HL-60 (cell line): ENCODE results near the gene SENP5.

Experiments used
- DNase-seq, 2 experiments: peaks; one replicate each; pipeline ENCODE4 v3.0.0-alpha.2; 2010 to 2020; ENCODE audit warnings: low read depth in 1 of 2, low spot score in 1 of 2
- H3K27ac ChIP-seq: fragments of 250-450 bp; sonication (Bioruptor Pico); replicated peaks from 2 replicates; pipeline ENCODE4 v1.5.1; 2020; ENCODE audit warnings: mild to moderate bottlenecking, moderate library complexity
- H3K27me3 ChIP-seq: fragments of 250-450 bp; sonication (Bioruptor Pico); 2 replicates; pipeline ENCODE4 v1.5.1; 2021; ENCODE audit warnings: mild to moderate bottlenecking, moderate library complexity; ENCODE audit not compliant: insufficient read depth, poor library complexity, severe bottlenecking
- H3K4me3 ChIP-seq: replicated peaks from 2 replicates; pipeline ENCODE4 v1.5.1; 2011; ENCODE audit warnings: mild to moderate bottlenecking, control low read depth, low read length; ENCODE audit not compliant: insufficient read depth
- CTCF ChIP-seq: IDR thresholded peaks from one replicate; pipeline ENCODE4 v1.5.1; 2011; ENCODE audit warnings: low read length, control low read depth, inconsistent platforms; ENCODE audit not compliant: insufficient read depth
- GABPA ChIP-seq: IDR thresholded peaks from 2 replicates; pipeline ENCODE4 v1.6.1; 2012; ENCODE audit warnings: low read depth
- POLR2AphosphoS5 ChIP-seq: IDR thresholded peaks from 2 replicates; pipeline ENCODE4 v1.6.1; 2012; ENCODE audit warnings: low read depth
- SPI1 ChIP-seq: IDR thresholded peaks from 2 replicates; pipeline ENCODE4 v1.6.1; 2012; ENCODE audit warnings: low read depth, mild to moderate bottlenecking, borderline replicate concordance
- TF ChIP-seq, protein P1 (sequence below): IDR thresholded peaks from 2 replicates; pipeline ENCODE4 v1.6.1; 2012; ENCODE audit warnings: low read depth; ENCODE audit not compliant: insufficient replicate concordance

Gene SENP5

DNA sequence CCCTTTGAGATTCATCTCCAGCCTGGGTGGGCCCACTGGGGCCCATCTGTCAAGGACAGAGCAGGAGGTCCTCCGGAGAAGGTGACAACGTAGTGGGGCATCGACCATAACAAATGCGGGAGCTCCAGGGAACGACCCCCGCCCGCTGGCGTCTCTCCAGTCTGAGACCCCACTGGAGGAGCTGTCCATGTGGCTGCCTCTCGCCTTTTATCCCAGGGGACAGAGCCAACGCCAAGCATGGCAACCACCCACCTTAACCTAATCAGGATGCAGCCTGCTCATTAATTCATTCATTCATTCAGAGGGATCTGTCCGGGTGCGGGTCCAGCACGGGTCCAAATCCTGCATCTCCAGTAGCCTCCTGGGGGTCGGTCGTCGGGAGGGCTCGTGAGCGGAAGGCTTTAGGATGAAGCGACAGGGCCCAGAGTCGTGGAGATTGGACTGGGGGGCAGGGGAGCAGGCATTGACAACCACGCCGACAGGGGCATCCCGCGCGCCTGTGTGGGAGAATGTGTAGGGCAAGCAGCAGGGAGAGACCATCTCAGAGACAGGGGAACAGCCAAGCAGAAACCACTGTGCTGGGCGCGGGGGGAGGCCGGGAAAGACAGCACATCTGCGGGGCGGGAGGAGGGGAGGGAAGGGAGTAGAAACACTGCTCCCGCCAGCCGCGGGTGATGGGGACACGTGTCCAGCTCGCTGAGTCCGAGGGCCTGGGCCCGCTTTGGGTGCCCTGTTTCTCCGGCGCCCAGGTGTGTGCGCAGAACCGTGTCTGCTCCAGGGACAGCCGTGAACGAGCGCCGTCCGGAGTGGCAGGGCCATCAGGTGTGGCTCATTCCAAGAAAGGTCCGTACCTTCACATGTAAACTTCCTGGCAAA is 99.0 kb downstream of the SENP5 start:
- H3K27ac ChIP-seq, result no peak overlapping the region
- H3K4me3 ChIP-seq, result no peak overlapping the region
- TF ChIP-seq CTCF, result no peak
- TF ChIP-seq SPI1, result no peak
- TF ChIP-seq, protein P1, sequence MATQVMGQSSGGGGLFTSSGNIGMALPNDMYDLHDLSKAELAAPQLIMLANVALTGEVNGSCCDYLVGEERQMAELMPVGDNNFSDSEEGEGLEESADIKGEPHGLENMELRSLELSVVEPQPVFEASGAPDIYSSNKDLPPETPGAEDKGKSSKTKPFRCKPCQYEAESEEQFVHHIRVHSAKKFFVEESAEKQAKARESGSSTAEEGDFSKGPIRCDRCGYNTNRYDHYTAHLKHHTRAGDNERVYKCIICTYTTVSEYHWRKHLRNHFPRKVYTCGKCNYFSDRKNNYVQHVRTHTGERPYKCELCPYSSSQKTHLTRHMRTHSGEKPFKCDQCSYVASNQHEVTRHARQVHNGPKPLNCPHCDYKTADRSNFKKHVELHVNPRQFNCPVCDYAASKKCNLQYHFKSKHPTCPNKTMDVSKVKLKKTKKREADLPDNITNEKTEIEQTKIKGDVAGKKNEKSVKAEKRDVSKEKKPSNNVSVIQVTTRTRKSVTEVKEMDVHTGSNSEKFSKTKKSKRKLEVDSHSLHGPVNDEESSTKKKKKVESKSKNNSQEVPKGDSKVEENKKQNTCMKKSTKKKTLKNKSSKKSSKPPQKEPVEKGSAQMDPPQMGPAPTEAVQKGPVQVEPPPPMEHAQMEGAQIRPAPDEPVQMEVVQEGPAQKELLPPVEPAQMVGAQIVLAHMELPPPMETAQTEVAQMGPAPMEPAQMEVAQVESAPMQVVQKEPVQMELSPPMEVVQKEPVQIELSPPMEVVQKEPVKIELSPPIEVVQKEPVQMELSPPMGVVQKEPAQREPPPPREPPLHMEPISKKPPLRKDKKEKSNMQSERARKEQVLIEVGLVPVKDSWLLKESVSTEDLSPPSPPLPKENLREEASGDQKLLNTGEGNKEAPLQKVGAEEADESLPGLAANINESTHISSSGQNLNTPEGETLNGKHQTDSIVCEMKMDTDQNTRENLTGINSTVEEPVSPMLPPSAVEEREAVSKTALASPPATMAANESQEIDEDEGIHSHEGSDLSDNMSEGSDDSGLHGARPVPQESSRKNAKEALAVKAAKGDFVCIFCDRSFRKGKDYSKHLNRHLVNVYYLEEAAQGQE, result no peak
- no peak for TF ChIP-seq POLR2AphosphoS5
- no peak for TF ChIP-seq GABPA
- no peak for DNase-seq
- H3K27me3 ChIP-seq, result no peaks in the 10 kb centered on the region

DNA sequence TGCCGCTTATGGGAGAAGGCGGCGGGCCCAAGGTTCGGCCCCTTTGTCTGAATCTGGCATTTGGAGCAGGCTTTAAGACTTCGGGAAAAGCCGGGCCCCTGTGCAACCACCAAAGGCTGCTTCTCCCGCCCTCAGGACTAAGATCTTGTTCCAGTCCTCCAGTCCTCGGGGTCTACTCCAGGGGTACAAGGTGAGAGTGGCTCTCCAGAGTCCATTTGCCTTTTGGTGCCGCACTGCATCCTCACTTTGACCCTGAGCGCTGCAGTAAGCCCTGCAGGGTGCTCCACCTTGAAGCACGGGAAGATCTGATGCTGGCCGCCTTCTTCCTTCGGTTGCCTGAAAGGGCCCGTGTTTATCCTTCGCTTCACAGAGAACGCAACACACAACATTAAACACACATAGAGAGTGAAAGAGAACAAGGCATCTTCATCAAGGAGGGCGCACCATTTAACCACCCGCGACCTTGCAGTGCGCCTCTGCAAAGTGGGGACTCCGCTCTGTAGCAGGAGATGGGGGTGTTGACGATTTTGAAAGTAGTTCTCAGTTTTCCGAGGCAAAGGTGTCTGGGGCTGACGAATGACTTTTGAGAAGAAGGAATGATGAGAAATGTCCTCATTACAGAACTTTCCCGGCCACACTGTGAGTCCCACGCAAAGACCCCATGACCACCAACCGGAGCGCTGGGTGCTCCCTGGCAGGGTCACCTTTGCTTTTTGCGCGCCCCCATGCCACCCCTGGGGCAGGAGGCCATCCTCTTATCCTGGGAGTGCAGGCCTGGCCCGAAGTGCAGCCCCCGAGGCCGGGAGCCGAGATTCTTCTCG is 99.9 kb downstream of the SENP5 start:
- Histone ChIP-seq H3K27ac (no peak overlapping the region), H3K4me3 (peak overlapping the region; percentile 47), H3K27me3 (no peaks in the 10 kb centered on the region)
- no peak for TF ChIP-seq POLR2AphosphoS5
- TF ChIP-seq GABPA, result no peak
- no peak for TF ChIP-seq CTCF
- TF ChIP-seq SPI1, result no peak
- TF ChIP-seq, protein P1, result no peak
- no peak for DNase-seq

DNA sequence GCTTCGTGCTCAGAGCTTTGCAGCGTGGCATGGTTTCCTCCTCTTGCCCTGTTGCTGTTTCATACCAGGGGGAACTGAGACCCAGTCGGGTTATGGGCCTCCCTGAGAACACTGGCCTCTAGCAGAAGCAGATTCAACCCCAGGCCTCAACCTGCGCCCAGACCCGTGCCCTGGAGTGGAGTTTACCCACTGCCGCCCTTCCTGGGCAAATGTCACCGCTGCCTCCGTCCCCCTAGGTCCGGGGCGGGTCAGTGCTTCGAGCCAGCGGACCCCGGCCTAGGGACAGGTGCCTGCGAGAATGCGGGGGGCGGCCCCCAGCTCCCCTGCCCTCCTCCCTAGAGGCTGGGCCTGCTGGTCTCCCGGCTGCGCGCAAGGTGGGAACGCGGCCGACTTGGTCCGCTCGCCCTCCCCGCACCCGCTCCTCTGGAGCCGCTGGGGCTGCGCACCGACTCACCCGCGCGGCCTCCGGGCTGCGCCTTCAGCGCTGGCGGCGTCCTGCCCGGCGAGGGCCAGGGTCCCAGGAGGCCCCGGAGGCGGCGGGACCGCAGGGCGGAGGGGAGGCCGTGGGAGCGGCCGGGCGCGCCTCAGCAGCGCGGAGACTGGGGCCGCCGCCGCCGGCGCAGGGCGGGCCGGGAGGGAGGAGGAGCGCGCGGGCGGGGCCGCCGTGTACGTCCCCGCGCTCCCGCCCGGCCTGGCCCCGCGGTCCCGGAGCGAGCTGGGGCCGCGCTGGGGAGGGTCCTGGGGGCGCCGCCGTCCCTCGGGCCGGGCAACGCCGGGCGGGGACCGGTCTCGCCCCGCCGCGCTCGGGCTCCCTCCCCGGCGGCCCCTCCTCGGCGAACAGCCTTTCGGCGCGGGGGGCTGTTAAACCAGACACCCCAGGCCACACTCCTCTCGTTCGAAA is 100.8 kb downstream of the SENP5 start, which contains the start of gene PIGZ:
Gene PIGZ, minus strand, starts transcription at position 601 of the 901 bp plus-strand sequence. CDS start 16,802 bp downstream, outside the sequence.
- TF ChIP-seq SPI1, result no peak
- no peak for TF ChIP-seq GABPA
- DNase-seq, result peak in 1 of 2 experiments; percentile 35
- H3K27ac ChIP-seq, result peak within 1 kb of the TSS; percentile 97
- peak within 1 kb of the TSS; percentile 64 for H3K4me3 ChIP-seq
- no peaks in the 10 kb centered on the region for H3K27me3 ChIP-seq
